Panc1 (cell line): ENCODE measurements around the gene PXK. TPM values are rescaled to one million over a fixed set of nuclear protein-coding genes. Genes with fewer than 3 reads are reported as not detected.

Experiments used
- ATAC-seq: fragments of 200-7000 bp; cut with Tn5 transposase; 2 replicates; pipeline ENCODE4 v1.9.1; 2020; ENCODE audit warnings: mild to moderate bottlenecking, moderate library complexity
- BruUV-seq: library from RNA; stranded (reverse); fragments of 400-500 nt; replicated peaks from 2 replicates; lab custom pipeline; 2021; lab: Mats Ljungman, UMichigan
- CTCF ChIA-PET: fragments of 300-600 bp; sonication (Branson Sonifier 250); formaldehyde crosslinking; loops from one replicate; lab custom pipeline; 2022; ENCODE audit warnings: antibody characterized with exemption; lab: Charles Lee
- POLR2A ChIA-PET: fragments of 300-600 bp; sonication (Branson Sonifier 250); formaldehyde crosslinking; loops from one replicate; lab custom pipeline; 2022; ENCODE audit warnings: antibody characterized with exemption; lab: Charles Lee
- DNase-seq: peaks from one replicate; pipeline ENCODE4 v3.0.0-alpha.2; 2010; ENCODE audit warnings: low read depth, low spot score
- H3K27ac ChIP-seq: 2 replicates; pipeline ENCODE4 v1.5.1; 2011; ENCODE audit warnings: mild to moderate bottlenecking, low read length, inconsistent platforms
- H3K27me3 ChIP-seq: fragments of 200-500 bp; sonication (Bioruptor generic); 2 replicates; pipeline ENCODE4 v1.6.0; 2014; ENCODE audit warnings: low read length, inconsistent platforms; ENCODE audit not compliant: control insufficient read depth, insufficient read depth
- H3K36me3 ChIP-seq: fragments of 200-500 bp; sonication (Bioruptor generic); 2 replicates; pipeline ENCODE4 v1.5.1; 2014; ENCODE audit warnings: inconsistent platforms, mild to moderate bottlenecking, low read length, moderate library complexity; ENCODE audit not compliant: control insufficient read depth, insufficient read depth
- H3K4me1 ChIP-seq: 2 replicates; pipeline ENCODE4 v1.5.1; 2011; ENCODE audit warnings: inconsistent platforms, mild to moderate bottlenecking, low read length, moderate library complexity; ENCODE audit not compliant: control insufficient read depth, insufficient read depth
- H3K4me3 ChIP-seq, 2 experiments: 2 replicates each; pipeline ENCODE4 v1.5.1; 2011 to 2012; ENCODE audit warnings: low read depth in 2 of 2, low read length in 2 of 2, mild to moderate bottlenecking in 2 of 2, inconsistent platforms in 1 of 2, moderate library complexity in 1 of 2
- H3K9me3 ChIP-seq: fragments of 200-500 bp; sonication (Bioruptor generic); 2 replicates; pipeline ENCODE4 v1.5.1; 2014; ENCODE audit warnings: low read depth, mild to moderate bottlenecking, inconsistent platforms, low read length, moderate library complexity; ENCODE audit not compliant: control insufficient read depth, insufficient read depth
- CTCF ChIP-seq: fragments of 450-650 bp; IDR thresholded peaks from 2 replicates; pipeline ENCODE4 v1.5.1; 2017; ENCODE audit warnings: mild to moderate bottlenecking
- POLR2AphosphoS5 ChIP-seq: IDR thresholded peaks from 2 replicates; pipeline ENCODE4 v1.6.1; 2012; ENCODE audit warnings: mild to moderate bottlenecking, low read depth, low read length, moderate library complexity
- REST ChIP-seq, 2 experiments: IDR thresholded peaks; 2 replicates each; pipeline ENCODE4 v1.6.1; 2011 to 2012; ENCODE audit warnings: low read depth in 2 of 2, control low read depth in 1 of 2, low read length in 1 of 2, mild to moderate bottlenecking in 1 of 2, moderate library complexity in 1 of 2; ENCODE audit not compliant: insufficient read depth in 1 of 2
- SIN3A ChIP-seq: IDR thresholded peaks from 2 replicates; pipeline ENCODE4 v1.6.1; 2012; ENCODE audit warnings: low read depth, mild to moderate bottlenecking, low read length, moderate library complexity, borderline replicate concordance; ENCODE audit not compliant: insufficient read depth
- TCF7L2 ChIP-seq: IDR thresholded peaks from 2 replicates; pipeline ENCODE4 v1.6.1; 2011; ENCODE audit warnings: mild to moderate bottlenecking, low read depth, low read length, inconsistent platforms
- in situ Hi-C: cut with HindIII; loops from 2 replicates; pipeline ENCODE4 v1.10.0; 2016; ENCODE audit warnings: low sequenced_read_pairs, low pct_unique_long_range_greater_than_20kb
- intact Hi-C: fragments of 100-400 bp; cut with micrococcal nuclease; formaldehyde crosslinking; loops from one replicate; pipeline ENCODE4 v1.10.0; 2022; ENCODE audit not compliant: unreplicated experiment
- total RNA-seq: library from RNA; stranded (reverse); gene quantifications from one replicate; pipeline ENCODE4 v1.2.1, GENCODE V29; 2021; ENCODE audit not compliant: unreplicated experiment

Gene PXK
- total RNA-seq, 1 experiment from 2014 or later: 14.2 TPM

- ATAC-seq (no peak), DNase-seq (no peak)
- Histone ChIP-seq H3K9me3 (no peaks in the 10 kb centered on the region), H3K4me1 (no peaks in the 10 kb centered on the region), H3K27me3 (no peaks in the 10 kb centered on the region), H3K4me3 (no peak overlapping the region), H3K36me3 (no peaks in the 10 kb centered on the region), H3K27ac (no peak overlapping the region)
- in situ Hi-C loops: no loop called here
- POLR2A ChIA-PET: no interaction called here
- intact Hi-C loops: no loop called here
- BruUV-seq: no TSS peak
- TF ChIP-seq TCF7L2 (no peak), SIN3A (no peak), REST (IDR thresholded peaks at IDR 0.05; ENCODE audit: insufficient read depth in 1 of 2, low read depth in 2 of 2, low read length in 1 of 2) (no peak), CTCF (no peak), POLR2AphosphoS5 (no peak)
- CTCF ChIA-PET: no interaction called here
Observed at GRCh38 chr3:58358808-58359207, 26.1 kb downstream of the PXK start.

GRCh38 chr3:58359621-58360020, 26.9 kb downstream of the PXK start:
- no peak for ATAC-seq
- Histone ChIP-seq H3K36me3 (no peaks in the 10 kb centered on the region), H3K27me3 (no peaks in the 10 kb centered on the region), H3K4me1 (no peaks in the 10 kb centered on the region), H3K4me3 (no peak overlapping the region), H3K9me3 (no peaks in the 10 kb centered on the region), H3K27ac (no peak overlapping the region)
- ChIA-PET POLR2A (no interaction called here), CTCF (no interaction called here)
- in situ Hi-C loops (no loop called here), intact Hi-C loops (no loop called here)
- BruUV-seq: no TSS peak
- DNase-seq: no peak
- TF ChIP-seq TCF7L2: no peak
- TF ChIP-seq REST (IDR thresholded peaks at IDR 0.05; ENCODE audit: insufficient read depth in 1 of 2, low read depth in 2 of 2, low read length in 1 of 2): no peak
- TF ChIP-seq SIN3A: no peak
- no peak for TF ChIP-seq POLR2AphosphoS5
- TF ChIP-seq CTCF: no peak
